ENCODE measurements around the gene DHX15.

GRCh38 chr4:24622146-24622834 is 37.9 kb upstream of the DHX15 start:
- TF ChIP-seq CTCF (IDR thresholded peaks at IDR 0.05; ENCODE audit: low read length) (no peak), EZH2 (IDR thresholded peaks at IDR 0.05; ENCODE audit: borderline replicate concordance, low read length) (no peak)

Data from OCI-LY1 (cell line).